Stomach (tissue), 9 donors: Measurements from ENCODE around the gene C10orf67. TPM values are rescaled to one million over a fixed set of nuclear protein-coding genes. Genes with fewer than 3 reads are reported as not detected.
A peak's percentile ranks its signal among the peaks of the same experiment; 100 is the strongest.

ENCODE experiments used
- DNase-seq, 2 donors: peaks; one replicate each; pipeline versions ENCODE4 v3.0.0 to v3.0.0-alpha.2; 2013 to 2019
- H3K27ac ChIP-seq, 5 donors: fragments of 200-600 bp in 4 of 5; sonication (generic) in 4 of 5; one replicate each; pipeline ENCODE4 v1.5.1; 2013 to 2019; ENCODE audit warnings: mild to moderate bottlenecking in 1 of 5, moderate library complexity in 1 of 5
- H3K27me3 ChIP-seq, 3 donors: fragments of 200-600 bp; sonication (generic); one replicate each; pipeline ENCODE4 v1.5.1; 2017 to 2019; ENCODE audit warnings: mixed run types in 1 of 3
- H3K36me3 ChIP-seq, 4 donors: fragments of 200-600 bp; sonication (generic); 1 replicate in 3 of 4; 2 replicates in 1 of 4; pipeline ENCODE4 v1.5.1; 2016 to 2019
- H3K4me1 ChIP-seq, 4 donors: fragments of 200-600 bp; sonication (generic); one replicate each; pipeline ENCODE4 v1.5.1; 2016 to 2019
- H3K4me3 ChIP-seq, 4 donors: fragments of 200-600 bp; sonication (generic) in 3 of 4; one replicate each; pipeline ENCODE4 v1.5.1; 2016 to 2019; ENCODE audit warnings: mild to moderate bottlenecking in 1 of 4
- H3K9me3 ChIP-seq, 4 donors: fragments of 200-600 bp; sonication (generic); one replicate each; pipeline ENCODE4 v1.5.1; 2016 to 2019
- EP300 ChIP-seq: sonication (generic); formaldehyde crosslinking; IDR thresholded peaks from one replicate; pipeline ENCODE4 v1.6.1; 2017; ENCODE audit warnings: antibody characterized with exemption
- POLR2A ChIP-seq, 4 donors: fragments of 450-650 bp; IDR thresholded peaks; one replicate each; pipeline ENCODE4 v1.6.1; 2016; ENCODE audit warnings: antibody characterized with exemption in 4 of 4, control low read depth in 2 of 4, mild to moderate bottlenecking in 1 of 4, moderate library complexity in 1 of 4
- POLR2AphosphoS5 ChIP-seq, 3 donors: sonication (generic); formaldehyde crosslinking; IDR thresholded peaks; one replicate each; pipeline ENCODE4 v1.6.1; 2016; ENCODE audit warnings: antibody characterized with exemption in 3 of 3
- WGBS, 5 donors: extraction: QIAGEN DNeasy Blood & Tissue Kit in 3 of 5; methylation state at CpG; one replicate each; pipeline versions ENCODE4 v1.1.5 to v1.1.7; 2013 to 2018; 5-methylcytosine and 5-hydroxymethylcytosine counted together
- intact Hi-C: fragments of 100-400 bp; cut with DNase I; formaldehyde crosslinking; loops from one replicate; pipeline ENCODE4 v1.15.1; 2023; ENCODE audit warnings: low total_unique reads
- polyA plus RNA-seq, 3 donors: library from polyadenylated mRNA; stranded (reverse); fragments of 200-250 nt; gene quantifications; one replicate each; pipeline ENCODE4 v1.2.3, GENCODE V29; 2013
- total RNA-seq, 5 donors: library from RNA; depleted of rRNA; stranded (reverse); fragments of >200 nt; gene quantifications; one replicate each; pipeline versions ENCODE4 v1.1.0 to v1.2.3, GENCODE V29; 2014 to 2016
- TF ChIP-seq, protein P1 (sequence below), 7 experiments: fragments of 450-650 bp in 4 of 7; fragments of 200-600 bp in 3 of 7; sonication (generic) in 3 of 7; IDR thresholded peaks; one replicate each; pipeline ENCODE4 v1.5.1; 2016 to 2019; ENCODE audit warnings: antibody characterized with exemption in 7 of 7, control low read depth in 2 of 7, mild to moderate bottlenecking in 1 of 7
- donor health status: healthy with polysubstance abuse.
- donor health status: Bipolar disorder and iron deficiency.
- donor health status: healthy.

Gene C10orf67
- total and polyA plus RNA-seq, 8 donors, result 0.18 to 1.2 (median 0.31) TPM; not detected in 5

DNA sequence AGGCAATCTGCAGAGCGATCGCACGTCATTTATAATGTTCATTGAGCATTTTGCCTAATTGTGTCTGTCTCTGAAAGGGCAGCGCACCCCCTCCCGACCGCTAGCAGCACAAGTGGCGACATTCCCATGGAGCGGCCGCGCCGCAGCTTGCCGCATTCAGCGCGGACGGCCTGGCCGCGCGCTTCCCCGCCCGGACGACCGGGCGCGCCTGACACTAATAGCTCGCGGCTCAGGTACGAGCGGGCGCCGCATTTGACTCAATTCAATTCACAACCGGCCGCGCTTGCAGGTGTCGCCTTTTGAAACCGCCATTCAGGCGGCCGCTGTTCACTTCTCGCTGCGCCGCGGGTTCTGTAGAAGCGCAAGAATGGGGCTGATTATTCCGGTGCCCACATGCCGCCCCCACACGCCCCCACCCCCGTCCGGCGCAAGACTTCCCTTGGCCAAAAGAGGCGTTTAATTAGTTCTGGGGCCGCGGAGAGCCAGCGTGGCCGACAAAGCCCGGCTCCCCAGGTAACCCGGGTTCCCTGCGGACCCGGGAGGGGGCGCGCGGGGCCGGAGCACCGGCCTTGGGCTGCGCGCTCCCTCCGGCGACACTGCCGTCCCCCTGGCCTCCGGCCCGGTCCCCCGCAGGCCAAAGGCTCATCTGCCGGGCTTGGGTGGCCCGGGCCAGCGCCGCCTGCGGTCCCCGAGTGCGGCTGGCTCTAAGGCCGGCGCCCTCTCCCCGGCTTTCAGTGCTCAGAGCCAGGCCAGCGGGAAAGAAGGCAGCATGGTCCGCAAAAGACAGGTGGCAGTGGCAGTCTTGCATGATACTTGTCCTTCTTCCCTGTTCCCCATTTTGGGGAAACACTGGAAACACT lies 171.2 kb downstream of the C10orf67 start:
- TF ChIP-seq POLR2A (IDR thresholded peaks at IDR 0.05), result no peak
- no peak for TF ChIP-seq POLR2AphosphoS5 (IDR thresholded peaks at IDR 0.05)
- no peak for TF ChIP-seq EP300
- TF ChIP-seq, protein P1, sequence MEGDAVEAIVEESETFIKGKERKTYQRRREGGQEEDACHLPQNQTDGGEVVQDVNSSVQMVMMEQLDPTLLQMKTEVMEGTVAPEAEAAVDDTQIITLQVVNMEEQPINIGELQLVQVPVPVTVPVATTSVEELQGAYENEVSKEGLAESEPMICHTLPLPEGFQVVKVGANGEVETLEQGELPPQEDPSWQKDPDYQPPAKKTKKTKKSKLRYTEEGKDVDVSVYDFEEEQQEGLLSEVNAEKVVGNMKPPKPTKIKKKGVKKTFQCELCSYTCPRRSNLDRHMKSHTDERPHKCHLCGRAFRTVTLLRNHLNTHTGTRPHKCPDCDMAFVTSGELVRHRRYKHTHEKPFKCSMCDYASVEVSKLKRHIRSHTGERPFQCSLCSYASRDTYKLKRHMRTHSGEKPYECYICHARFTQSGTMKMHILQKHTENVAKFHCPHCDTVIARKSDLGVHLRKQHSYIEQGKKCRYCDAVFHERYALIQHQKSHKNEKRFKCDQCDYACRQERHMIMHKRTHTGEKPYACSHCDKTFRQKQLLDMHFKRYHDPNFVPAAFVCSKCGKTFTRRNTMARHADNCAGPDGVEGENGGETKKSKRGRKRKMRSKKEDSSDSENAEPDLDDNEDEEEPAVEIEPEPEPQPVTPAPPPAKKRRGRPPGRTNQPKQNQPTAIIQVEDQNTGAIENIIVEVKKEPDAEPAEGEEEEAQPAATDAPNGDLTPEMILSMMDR (IDR thresholded peaks at IDR 0.05), result no peak
- Histone ChIP-seq H3K27me3 (peaks cover 18 to 97% (median 54%) of the 10 kb centered on the region in 3 donors), H3K9me3 (no peaks in the 10 kb centered on the region), H3K4me1 (peaks cover 0 to 31% (median 17%) of the 10 kb centered on the region in 4 donors), H3K36me3 (no peaks in the 10 kb centered on the region), H3K27ac (no peak overlapping the region), H3K4me3 (peak overlapping the region in 1 of 4 donors; percentile 4)
- WGBS, 5 donors, result 1 to 6% (median 3%) methylated on average over 15 to 82 of the region's 82 CpGs
- intact Hi-C loops, result no loop called here
- peak in 1 of 2 donors; percentile 40 for DNase-seq

DNA sequence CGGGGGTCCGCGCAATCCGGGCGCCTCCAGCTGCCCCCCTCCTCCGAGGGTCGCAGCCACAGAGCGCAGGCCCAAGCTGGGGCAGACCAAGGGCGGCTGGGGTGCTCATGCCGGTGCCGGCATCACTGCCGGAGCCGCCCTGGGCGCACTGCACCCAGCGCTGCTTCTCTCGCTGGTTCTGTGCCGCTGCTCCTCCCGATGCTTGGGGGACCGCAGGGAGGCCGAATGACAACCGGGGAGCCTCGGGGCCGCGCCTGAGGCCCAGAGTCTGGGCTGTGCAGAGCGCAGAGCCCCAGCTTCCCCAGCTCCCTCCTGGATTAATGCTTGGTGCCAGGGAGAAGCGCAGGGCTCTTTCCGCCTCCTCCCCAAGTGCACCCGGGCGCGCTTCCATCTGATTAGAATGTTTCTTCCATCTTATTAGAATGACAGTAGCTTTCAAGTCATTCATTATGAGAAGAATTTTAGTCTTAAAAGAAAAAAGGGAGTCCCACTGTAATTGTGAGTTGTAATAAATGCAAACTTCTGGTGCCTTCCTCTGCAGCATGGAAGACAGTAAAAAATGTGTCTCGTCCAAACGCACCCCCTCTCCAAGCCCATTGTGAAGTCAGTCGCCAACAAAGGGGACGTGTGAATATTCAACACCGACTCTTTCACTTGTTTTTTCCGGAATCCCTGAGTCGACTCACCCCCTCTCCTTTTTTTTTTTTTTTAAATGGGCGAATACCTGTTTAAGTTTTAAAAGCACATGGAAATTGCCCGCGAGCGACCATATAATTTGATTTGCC lies 172.0 kb downstream of the C10orf67 start:
- Histone ChIP-seq H3K4me3 (no peak overlapping the region), H3K4me1 (peaks cover 0 to 31% (median 17%) of the 10 kb centered on the region in 4 donors), H3K27ac (no peak overlapping the region), H3K9me3 (no peaks in the 10 kb centered on the region), H3K36me3 (no peaks in the 10 kb centered on the region), H3K27me3 (peaks cover 18 to 93% (median 51%) of the 10 kb centered on the region in 3 donors)
- intact Hi-C loops, result no loop called here
- TF ChIP-seq POLR2A (IDR thresholded peaks at IDR 0.05) (no peak), POLR2AphosphoS5 (IDR thresholded peaks at IDR 0.05) (no peak), EP300 (no peak)
- TF ChIP-seq, protein P1 (IDR thresholded peaks at IDR 0.05), result no peak
- WGBS, 5 donors, result 2 to 7% (median 5%) methylated on average over 28 to 41 of the region's 41 CpGs
- no peak for DNase-seq

DNA sequence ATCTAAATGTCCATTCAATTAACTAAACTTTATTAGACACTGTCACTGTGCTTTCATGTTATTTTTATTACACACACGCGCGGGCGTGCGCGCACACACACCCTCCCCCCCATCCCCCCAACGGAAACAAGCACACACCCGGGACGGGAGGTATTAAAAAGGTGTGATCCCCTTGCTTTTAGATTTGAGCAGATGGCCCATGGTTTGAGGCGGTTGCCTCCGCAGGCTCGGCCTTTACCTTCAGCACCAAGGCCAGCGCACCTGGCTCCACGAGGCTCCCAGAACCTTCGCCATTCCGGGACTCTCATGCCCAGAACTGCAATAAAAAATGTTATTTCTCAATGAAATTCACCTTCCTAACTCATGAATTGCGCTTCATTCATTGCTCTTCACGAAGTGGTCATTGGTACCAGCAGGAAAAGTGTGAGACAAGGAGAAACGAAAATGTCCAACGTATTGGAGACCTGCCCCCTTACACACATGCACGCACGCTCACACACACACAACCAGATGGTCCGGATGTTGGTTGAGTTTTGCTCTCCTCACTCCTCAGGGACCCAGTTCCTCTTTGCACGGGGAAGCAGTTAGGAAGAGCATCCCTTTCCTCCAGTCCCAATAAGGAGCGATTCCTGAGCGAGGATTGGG lies 173.2 kb downstream of the C10orf67 start:
- WGBS, 5 donors, result 12 to 20% (median 17%) methylated on average over 26 of the region's 26 CpGs

More for the DNA sequence above, 173.2 kb downstream of the C10orf67 start:
- Histone ChIP-seq H3K27me3 (peaks cover 18 to 81% (median 48%) of the 10 kb centered on the region in 3 donors), H3K4me1 (peaks cover 0 to 31% (median 17%) of the 10 kb centered on the region in 4 donors), H3K27ac (no peak overlapping the region), H3K36me3 (no peaks in the 10 kb centered on the region), H3K4me3 (no peak overlapping the region), H3K9me3 (no peaks in the 10 kb centered on the region)
- TF ChIP-seq POLR2AphosphoS5 (IDR thresholded peaks at IDR 0.05) (no peak), EP300 (no peak)
- TF ChIP-seq, protein P1 (IDR thresholded peaks at IDR 0.05), result no peak
- intact Hi-C loops, result no loop called here
- DNase-seq, result peak in 1 of 2 donors; percentile 82
